GM10847 (cell line): ENCODE data around the gene AVP.

Experiments used
- POLR2A ChIP-seq: IDR thresholded peaks from 2 replicates; pipeline ENCODE4 v1.6.1; 2011; ENCODE audit not compliant: insufficient read length; ENCODE audit errors: extremely low read depth

The AVP gene

DNA sequence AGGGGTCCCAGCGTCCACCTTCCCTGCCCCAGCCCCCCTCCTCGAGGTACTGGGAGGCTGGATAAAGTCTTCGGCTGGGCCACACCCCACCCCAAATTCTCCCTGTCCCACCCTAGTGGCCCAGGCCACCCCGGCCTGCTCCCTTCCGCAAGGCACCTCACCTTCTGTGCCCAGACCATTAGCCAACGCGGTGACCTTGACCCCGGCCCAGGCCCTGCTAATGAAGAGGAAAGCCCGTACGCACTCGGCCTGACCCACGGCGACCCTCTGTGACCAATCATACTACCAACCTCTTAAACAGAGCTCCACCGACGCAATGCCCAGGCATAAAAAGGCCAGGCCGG is 13.3 kb downstream of the AVP start:
- TF ChIP-seq POLR2A = no peak

DNA sequence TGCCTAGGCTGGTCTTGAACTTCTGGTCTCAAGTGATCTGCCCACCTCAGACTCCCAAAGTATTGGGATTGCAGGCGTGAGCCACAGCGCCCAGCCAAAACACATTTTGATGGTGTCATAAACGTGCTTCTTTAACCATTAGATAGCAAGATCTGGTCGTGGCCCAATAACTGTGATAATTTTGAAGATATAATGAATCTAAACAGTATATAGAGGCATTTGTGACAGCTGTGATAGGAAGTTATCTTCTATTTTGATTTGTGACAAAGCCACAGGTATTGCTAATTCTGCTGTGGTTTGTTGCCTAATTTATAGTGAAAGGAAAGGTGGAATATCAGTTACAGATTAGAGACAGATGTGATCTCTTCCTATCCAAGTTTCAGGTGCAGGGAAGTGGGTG is 13.8 kb downstream of the AVP start:
- no peak for TF ChIP-seq POLR2A

DNA sequence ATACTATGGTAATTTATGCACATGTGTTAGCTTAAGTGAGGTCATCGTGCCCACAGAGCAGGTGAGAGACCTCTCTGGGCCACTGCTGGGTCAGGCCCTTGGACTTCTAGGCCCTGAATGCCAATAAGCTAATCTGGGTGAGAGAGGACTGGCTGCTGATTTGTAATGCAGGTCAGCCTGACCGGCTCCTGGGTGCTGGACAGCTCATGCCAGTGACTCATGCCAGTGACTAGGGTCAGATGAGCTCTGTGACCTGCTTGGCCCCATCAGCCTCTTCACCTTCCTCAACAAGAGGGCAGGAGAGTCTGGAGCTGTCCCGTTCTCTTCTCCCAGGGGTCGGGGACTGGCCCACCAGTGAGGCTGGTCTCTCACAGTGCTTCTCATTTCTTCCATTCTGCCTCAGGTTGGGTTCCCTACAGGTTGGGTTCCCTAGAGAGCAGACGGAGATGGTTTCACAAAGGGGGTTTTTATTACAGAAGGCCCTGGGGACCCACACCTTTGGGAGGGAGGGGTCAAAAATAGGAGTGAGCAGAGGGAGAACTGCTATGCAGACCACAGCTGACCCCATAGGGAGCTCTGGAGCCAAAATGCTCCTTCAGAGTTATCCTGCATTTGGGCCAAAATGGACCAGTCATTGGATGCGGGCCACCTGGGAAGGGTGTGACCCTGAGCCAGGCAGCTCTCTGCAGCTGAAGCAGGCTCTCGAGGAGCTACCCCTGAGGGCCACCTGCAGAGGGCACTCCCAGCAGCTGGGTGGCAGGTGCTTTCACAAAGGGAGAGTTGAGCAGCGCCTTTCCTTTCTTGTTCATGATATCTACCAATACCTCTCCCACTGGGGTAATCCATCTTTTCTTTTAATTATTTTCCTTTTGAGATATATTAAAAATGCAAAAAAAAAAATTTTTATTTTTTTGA is 15.3 kb downstream of the AVP start:
- no peak for TF ChIP-seq POLR2A

DNA sequence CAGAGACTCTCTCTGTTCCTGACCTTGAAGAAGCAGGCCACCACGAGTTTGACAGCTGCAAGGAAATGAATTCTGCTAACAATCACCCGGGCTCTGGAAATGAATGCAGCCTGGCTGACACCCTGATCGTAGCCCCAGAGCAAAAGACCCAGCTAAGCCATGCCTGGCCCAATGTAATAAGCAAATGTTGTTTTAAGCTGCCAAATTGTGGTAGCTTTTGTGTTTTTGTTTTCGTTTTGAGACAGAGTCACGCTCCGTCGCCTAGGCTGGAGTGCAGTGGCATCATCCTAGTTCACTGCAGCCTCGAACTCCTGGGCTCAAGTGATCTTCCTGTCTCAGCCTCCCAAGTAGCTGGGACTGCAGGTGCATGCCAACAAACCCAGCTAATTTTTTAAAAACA is 16.4 kb downstream of the AVP start:
- TF ChIP-seq POLR2A = no peak

DNA sequence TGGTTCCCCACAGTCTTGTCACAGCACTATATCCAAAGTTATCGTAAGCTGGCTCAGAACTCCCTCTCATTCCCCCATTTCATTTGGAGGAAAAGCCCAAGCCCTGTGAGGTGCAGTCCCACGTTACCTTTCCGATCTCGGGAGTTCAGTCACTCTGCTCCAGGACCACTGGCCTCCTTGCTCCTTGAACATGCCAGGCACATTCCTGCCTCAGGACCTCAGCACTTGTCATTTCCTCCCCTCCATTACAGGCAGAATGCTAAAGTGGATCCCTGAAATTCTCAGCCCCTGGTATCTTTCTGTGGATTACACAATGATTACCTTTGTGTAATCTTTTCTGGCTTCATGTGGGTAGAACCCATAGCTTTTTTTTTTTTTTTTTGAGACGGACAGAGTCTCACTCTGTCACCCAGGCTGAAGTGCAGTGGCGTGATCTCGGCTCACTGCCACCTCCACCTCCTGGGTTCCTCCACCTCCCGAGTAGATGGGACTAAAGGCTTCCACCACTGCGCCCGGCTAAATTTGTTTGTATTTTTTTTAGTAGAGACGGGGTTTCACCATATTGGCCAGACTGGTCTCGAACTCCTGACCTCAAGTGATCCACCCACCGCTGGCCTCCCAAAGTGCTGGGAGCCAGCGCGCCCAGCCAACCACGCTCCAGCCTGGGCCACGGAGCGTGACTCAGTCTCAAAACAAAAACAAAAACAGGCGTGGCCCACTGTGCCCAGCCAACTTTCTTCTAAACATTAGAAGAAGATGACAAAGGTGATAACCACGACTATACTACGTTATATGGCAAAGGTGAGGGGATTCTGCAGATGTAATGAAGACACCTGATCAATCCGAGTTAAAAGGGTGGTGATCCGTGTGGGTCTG is 17.1 kb downstream of the AVP start:
- no peak for TF ChIP-seq POLR2A

DNA sequence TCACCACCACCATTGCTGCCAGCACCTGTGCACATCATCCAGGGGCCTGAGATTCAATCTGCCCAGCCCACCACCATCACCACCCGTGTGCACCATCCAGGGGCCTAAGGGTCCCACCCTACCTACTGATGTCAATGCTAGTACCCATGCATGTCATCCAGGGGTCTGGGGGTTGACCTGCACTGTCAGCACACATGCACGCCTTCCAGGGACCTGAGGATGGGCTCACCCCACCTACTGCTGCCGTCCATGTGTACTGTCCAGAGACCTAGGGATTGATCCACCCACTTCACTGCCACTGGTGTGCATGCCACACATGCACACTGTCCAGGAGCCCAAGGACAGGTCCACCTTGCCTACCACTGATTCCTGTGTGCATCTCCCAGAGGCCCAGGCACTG is 25.0 kb downstream of the AVP start:
- no peak for TF ChIP-seq POLR2A

DNA sequence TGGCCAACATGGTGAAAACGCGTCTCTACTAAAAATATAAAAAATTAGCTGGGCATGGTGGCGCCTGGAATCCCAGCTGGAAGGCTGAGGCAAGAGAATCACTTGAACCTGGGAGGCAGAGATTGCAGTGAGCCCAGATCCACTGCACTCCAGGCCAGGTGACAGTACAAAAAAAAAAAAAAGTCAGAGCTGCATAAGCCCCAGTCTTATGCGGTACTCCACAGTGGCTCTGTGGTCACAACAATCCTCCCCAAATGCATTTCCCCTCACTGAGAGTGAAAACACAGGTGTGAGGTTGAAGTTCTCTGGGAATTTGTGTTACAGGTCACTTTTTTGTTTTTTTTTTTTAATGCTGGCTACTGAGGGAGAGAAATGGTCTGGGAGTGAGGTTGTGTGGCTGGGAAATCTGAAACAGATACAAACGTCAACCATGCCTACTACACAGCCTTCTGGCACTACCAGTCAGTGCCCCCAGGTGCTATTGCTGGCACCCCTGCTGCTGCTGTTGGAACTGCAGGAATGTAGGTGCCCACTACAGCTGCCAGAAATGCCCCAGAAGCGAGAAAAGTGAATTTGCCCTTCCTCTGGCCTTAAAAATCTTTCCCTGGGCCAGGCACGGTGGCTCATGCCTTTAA is 33.0 kb downstream of the AVP start:
- TF ChIP-seq POLR2A = no peak

DNA sequence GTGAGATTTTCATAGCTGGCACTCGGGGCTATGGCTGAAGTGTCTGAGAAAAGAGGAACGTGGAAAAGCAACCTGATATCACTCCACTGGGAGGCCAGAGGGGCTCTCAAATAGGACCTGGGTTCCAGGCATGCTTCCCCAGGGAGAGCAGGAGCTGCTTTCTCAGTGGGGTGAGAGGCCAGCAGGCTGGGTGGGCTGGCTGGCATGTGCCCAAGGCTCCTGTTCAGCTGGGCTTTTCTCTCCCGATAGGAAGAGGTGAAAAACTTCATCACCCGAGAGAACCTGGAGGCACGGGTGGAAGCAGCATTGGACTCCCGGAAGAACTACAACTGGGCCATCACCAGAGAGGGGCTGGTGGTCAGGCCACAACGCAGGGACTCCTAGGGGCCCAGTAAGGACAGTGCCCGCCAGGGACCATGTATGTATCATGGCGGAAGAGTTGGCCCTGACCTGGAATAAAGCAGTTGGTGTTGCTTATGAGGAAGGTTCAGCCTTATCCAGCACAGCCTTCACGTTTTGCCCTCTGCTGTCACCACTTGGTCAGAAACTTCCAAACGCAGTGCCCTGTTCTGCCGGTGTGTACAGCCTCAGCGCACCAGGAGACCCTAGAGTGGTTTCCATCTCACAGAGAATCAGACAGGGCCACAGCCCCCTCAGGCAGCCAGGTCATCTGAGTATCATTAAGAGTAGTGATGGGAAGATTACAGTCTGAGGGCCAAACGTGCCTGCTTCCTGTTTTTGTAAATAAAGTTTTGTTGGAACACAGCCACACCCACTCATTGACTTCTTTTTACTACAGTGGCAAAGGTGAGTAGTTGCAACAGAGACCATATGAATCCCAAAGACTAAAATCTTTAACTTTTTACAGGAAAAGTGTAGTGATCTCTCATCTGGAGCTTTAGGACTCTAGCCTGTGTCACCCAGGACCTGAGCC is 36.8 kb downstream of the AVP start:
- no peak for TF ChIP-seq POLR2A

DNA sequence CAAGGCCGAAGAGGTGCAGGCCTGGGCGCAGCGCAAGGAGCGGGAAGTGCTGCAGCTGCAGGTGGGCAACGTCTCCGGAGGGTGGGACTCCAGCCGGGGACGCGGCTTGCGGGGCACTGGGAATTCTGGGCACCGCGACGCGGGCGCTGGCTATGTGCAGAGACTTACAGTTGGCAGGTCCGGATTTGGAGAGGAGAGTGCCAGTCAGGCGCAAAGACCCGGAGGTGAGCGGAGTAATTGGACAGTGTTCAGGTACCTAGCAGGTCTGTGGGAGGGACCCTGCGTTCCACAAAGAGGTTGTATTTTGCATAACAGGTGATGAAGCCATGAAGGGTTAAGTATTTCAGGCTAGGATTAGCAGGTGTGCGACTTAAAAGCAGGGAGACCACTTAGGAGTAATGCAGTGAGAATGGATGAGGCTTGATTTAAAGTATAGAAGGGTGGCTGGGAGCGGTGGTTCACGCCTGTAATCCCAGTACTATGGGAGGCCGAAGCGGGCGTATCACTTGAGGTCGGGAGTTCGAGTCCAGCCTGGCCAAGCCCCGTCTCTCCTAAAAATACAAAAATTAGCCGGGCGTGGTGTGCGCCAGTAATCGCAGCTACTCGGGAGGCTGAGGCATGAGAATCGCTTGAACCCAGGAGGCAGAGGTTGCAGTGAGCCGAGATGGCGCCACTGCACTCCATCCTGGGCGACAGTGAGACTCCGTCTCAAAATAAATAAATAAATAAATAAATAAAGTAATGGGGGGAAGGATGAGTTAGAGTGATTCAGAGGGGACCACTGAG is 37.7 kb downstream of the AVP start:
- no peak for TF ChIP-seq POLR2A

DNA sequence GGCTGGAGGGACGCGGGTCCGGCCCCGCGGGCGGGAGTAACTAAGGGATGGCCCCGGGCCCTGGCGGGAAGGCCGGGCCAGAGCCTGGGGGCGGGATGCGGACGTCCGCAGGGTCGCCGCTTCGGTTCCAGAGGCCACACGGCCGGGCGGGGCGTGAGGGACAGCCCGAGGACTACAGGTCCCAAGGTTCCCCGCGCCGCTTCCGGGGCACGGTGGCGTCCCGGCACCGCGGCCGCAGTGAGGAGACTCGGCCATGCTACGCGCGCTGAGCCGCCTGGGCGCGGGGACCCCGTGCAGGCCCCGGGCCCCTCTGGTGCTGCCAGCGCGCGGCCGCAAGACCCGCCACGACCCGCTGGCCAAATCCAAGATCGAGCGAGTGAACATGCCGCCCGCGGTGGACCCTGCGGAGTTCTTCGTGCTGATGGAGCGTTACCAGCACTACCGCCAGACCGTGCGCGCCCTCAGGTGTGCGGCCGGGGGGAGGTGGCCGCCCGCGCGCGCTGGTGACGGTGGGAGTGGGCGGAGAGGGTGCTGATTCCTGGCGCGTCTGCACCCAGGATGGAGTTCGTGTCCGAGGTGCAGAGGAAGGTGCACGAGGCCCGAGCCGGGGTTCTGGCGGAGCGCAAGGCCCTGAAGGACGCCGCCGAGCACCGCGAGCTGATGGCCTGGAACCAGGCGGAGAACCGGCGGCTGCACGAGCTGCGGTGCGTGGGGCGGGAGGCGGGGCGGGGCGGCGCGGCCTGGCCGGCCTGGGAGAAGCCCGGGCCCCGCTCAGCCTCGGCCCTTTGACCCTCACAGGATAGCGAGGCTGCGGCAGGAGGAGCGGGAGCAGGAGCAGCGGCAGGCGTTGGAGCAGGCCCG is 38.5 kb downstream of the AVP start, which contains the start of gene MRPS26:
Gene MRPS26 (plus strand): TSS at position 237 of the 861 bp plus-strand sequence. CDS start 17 bp downstream, at position 254.
- TF ChIP-seq POLR2A = peak; percentile 66

DNA sequence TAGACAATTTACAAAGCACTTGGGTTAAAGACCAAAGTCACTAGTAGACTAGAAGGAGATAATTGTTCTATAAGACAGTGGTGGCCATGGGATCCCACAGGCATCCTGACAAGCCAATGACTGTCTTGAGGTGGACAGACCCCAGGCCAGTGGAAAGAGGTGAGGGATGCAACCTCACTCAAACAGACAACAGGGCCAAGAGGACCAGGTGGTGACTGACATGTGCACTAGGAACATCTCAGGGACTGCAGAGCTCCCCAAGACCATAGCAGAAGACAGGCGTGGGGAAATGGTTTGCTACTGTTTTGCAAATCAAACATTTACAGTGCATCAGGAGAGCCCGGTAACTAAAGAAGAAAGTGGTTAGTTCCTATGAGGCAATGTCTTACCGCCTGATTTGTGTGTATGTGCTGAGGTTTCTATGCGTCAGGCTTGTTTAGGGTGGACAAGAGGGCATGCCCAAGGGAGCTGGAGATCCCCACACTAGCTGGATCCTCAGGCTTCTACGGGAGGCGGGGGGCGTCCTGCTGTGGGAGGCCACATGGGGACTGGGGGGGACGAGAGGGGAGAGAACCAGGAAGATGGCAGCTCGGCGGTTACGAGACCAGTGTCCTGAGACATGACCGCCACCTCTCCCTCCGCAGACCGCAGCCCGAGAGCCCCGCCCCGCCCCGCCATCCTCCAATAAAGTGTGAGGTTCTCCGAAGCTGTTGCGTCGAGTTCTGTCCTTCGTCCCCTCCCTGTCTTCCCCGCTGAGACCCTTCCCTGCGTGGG is 39.3 kb downstream of the AVP start:
- no peak for TF ChIP-seq POLR2A

DNA sequence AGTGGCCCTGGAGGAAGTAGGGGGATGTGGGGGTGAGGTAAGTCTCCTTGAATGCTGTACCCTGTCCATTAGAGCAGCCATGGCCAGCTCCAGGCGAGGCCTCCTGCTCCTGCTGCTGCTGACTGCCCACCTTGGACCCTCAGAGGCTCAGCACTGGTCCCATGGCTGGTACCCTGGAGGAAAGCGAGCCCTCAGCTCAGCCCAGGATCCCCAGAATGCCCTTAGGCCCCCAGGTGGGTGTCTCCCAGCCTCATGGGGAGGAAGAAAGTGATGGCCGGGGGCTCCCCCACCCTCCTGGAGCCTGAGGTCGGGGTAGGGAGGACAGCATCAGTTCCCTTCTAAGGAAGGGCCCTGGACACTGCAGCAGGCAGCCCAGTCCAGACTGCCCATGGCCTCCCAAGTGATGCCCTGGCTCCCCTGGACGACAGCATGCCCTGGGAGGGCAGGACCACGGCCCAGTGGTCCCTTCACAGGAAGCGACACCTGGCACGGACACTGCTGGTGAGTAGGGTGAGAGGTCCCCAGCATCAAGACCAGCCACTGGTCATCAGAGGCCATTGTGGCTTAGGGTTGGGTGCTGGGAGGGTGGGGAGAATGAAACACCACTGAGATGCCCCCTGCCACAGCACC is 40.1 kb downstream of the AVP start:
- no peak for TF ChIP-seq POLR2A
